SIG-M5 treated with dmso at 0.1 percent for 504 hours (cell line): ENCODE data around the gene GLYR1.

Experiments used
- DNase-seq: peaks from one replicate; lab custom pipeline; 2025; ENCODE audit not compliant: unreplicated experiment; lab: John Stamatoyannopoulos, UW

The GLYR1 gene

DNA sequence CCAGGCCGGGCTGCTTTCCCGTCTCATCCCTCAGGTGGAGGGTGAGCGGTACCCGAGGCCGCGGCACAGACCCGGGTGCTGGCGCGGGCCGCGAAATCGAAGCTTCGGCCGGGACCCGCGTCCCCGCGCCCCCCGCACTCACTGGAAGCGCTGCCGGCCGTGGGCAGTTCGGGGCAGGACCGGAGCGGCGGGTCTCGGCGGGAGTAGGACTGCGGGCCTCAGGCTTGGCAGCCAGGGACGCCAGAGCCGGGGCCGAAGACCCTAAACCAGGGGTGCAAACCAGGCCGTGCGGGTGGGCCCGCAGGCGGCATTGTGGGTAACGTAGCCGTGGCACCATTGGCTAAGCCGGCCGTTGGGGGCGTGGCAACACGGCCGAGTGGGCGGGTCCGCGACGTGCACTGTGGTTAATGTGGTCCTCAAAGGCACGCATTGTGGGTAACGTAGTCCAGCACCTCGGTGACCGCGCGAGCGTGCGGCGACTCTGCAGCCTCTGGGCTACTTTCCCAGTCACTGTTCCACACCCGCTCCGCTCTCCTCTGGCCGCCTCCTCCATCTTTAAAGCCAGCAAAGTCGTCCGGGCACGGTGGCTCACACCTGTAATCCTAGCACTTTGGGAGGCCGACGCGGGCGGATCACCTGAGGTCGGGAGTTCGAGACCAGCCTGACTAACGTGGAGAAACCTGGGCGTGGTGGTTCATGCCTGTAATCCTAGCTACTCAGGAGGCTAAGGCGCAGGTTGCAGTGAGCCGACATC is 80.0 kb downstream of the GLYR1 start, which contains the start of gene ZNF500:
Gene ZNF500, minus strand, starts transcription at position 288 of the 754 bp plus-strand sequence. CDS start 1,184 bp downstream, outside the sequence.
- DNase-seq = peak; percentile 84

DNA sequence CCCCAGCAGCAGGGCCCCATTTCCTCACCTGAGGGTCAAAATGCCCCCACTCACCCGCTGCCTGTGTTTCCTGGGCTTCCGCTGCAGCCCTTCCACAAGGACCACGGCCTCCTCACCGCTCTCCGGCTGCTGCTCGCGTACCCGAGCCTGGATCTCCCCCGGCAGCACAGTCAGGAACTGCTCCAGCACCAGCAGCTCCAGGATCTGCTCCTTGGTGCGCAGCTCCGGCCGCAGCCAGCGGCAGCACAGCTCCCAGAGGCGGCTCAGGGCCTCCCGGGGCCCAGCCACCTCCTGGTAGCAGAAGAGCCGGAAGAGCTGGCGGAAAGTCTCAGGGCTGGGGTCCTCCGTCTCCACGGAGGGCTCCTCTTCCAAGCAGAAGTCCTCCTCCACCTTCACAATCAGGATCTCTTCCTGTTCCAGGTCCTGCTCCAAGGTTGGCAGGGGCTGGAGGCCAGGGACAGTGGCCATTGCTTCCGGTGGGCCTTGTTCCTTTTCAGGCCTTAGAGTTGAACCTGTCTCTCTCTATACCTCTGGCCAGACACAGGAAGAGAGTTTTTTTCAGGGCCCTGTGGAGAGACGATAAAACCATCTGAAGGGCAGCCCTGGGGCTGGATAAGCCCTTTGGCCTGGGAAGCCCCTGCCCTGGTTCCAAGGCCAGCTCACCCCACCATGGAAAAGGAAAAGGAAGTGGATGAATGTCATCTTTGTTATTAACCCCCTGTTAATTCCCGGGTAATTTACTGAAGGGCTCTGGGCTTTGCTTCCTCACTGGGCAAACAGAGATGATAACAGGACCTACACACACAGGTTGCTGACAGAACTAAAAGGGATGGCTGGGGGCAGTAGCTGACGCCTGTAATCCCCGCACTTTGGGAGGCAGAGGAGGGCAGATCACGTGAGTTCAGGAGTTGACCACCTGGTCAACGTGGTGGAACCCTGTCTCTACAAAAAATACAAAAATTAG is 81.3 kb downstream of the GLYR1 start:
- no peak for DNase-seq

- DNase-seq = no peak
Measured at GRCh38 chr16:4763791-4764190, 83.3 kb downstream of the GLYR1 start.

- no peak for DNase-seq
Measured at GRCh38 chr16:4762205-4762604, 84.9 kb downstream of the GLYR1 start.

DNA sequence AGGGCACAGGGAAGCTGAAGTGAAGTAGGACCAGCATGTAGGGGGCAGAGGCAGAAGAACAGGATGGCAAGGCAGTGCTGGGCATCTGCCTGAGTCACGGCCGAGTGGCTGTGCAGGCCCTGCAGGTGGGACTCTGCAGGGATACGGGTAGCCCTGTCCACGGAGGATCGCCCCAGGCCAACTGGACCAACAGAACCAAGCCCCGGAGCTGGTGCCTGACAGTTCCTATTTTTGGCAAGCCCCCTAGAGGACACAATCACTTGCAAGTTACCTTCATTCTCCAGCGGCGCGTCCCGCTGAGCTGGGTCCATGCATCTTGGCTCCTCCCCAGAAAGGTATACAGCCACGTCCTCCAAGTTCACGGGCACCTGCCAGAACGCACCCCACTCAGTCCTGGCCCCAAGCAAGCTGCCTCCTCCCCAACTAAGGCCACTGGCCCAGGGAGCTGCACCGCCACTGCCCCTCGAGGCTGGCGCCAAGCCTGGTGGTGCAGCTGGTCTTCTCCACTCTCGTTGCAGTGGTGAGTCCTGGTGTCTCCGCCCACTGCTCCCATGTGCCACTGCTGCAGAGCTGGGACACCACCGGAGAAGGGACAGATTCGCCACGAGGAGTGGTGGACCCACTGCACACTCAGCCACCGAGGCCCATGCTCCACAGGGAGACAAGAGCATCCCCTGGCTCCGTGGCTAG is 86.7 kb downstream of the GLYR1 start:
- no peak for DNase-seq

DNA sequence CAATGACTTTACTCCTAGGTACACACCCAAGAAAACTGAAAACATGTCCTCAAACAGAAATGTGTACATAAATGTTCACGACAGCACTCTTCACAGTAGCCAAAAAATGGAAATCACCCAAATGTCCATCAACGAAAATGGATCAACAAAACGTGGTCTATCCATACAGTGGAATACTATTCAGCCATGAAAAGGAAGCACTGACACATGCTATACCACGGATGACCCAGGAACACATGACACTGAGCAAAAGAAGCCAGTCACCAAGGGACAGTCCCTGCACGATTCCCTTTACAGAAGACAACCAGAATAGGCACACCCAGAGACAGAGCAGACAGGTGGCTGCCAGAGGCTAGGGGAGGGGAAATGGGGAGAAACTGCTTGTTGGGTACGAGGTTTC is 91.4 kb downstream of the GLYR1 start:
- no peak for DNase-seq

DNA sequence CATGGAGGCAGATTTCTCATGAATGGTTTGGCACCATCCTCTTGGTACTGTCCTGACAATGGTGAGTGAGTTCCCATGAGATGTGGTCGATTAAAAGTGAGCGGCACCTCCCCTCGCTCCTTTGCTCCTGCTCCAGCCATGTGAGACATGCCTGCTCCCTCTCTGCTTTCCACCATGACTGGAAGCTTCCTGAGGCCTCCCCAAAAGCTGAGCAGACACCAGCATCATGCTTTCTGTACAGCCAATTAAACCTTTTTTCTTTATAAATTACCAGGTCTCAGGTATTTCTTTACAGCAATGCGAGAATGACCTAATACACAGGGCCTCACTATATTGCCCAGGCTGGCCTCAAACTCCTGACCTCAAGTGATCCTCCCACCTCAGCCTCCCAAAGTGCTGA is 92.2 kb downstream of the GLYR1 start:
- no peak for DNase-seq

DNA sequence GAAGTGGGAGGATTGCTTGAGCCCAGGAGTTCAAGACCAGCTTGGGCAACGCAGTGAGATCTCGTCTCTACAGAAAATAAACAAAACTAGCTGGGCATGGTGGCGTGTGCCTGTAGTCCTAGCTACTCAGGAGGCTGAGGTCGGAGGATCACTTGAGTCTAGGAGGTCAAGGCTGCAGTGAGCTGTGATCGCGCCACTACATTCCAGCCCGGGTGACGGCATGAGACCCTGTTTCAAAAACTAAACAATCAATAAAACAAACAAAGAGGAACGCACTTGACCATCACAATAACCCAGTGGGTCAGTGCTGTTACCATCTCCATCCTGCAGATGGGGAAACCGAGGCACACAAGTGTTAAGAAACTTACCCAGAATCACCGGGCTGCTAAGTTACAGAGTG is 93.9 kb downstream of the GLYR1 start:
- no peak for DNase-seq
